A673 (cell line): Measurements from ENCODE around the gene PHIP. TPM values are rescaled to one million over a fixed set of nuclear protein-coding genes. Genes with fewer than 3 reads are reported as not detected.

ENCODE experiments used
- BruUV-seq: library from RNA; stranded (reverse); fragments of 400-500 nt; replicated peaks from 2 replicates; lab custom pipeline; 2021; lab: Mats Ljungman, UMichigan
- CTCF ChIA-PET: fragments of 300-600 bp; sonication (Branson Sonifier 250); formaldehyde crosslinking; loops from one replicate; lab custom pipeline; 2022; ENCODE audit warnings: antibody characterized with exemption; lab: Charles Lee
- POLR2A ChIA-PET: fragments of 300-600 bp; sonication (Branson Sonifier 250); formaldehyde crosslinking; loops from one replicate; lab custom pipeline; 2022; ENCODE audit warnings: antibody characterized with exemption; ENCODE audit not compliant: low non-redundant PET; lab: Charles Lee
- DNase-seq: peaks from one replicate; pipeline ENCODE4 v3.0.0-alpha.2; 2015; ENCODE audit warnings: low spot score
- H3K27ac ChIP-seq: fragments of 200-600 bp; sonication (generic); 2 replicates; pipeline ENCODE4 v1.5.1; 2016; ENCODE audit warnings: mixed run types, low read depth, mild to moderate bottlenecking, mixed read lengths, antibody characterized with exemption, low read length; ENCODE audit not compliant: poor library complexity, severe bottlenecking
- H3K27me3 ChIP-seq: fragments of 200-600 bp; sonication (generic); replicated peaks from 2 replicates; pipeline ENCODE4 v1.6.1; 2017; ENCODE audit warnings: mixed run types, low read depth, mild to moderate bottlenecking, mixed read lengths, antibody characterized with exemption, low read length; ENCODE audit not compliant: insufficient read depth, poor library complexity
- H3K36me3 ChIP-seq: fragments of 200-600 bp; sonication (generic); 2 replicates; pipeline ENCODE4 v1.6.1; 2016; ENCODE audit warnings: mixed run types, mild to moderate bottlenecking, mixed read lengths, antibody characterized with exemption, low read length; ENCODE audit not compliant: insufficient read depth, poor library complexity, severe bottlenecking
- H3K4me1 ChIP-seq: fragments of 200-600 bp; sonication (generic); 2 replicates; pipeline ENCODE4 v1.6.1; 2017; ENCODE audit warnings: mixed run types, mild to moderate bottlenecking, mixed read lengths, antibody characterized with exemption, low read length; ENCODE audit not compliant: insufficient read depth, poor library complexity, severe bottlenecking
- H3K4me3 ChIP-seq: fragments of 200-600 bp; sonication (generic); 2 replicates; pipeline ENCODE4 v1.5.1; 2016; ENCODE audit warnings: low read depth, mixed run types, mild to moderate bottlenecking, mixed read lengths, low read length; ENCODE audit not compliant: poor library complexity, severe bottlenecking
- H3K9me3 ChIP-seq: fragments of 200-600 bp; sonication (generic); 2 replicates; pipeline ENCODE4 v1.6.1; 2016; ENCODE audit warnings: mixed run types, low read depth, mild to moderate bottlenecking, mixed read lengths, antibody characterized with exemption, low read length; ENCODE audit not compliant: poor library complexity, severe bottlenecking
- EZH2 ChIP-seq: fragments of 200-600 bp; sonication (generic); IDR thresholded peaks from 2 replicates; pipeline ENCODE4 v1.6.1; 2017; ENCODE audit warnings: borderline replicate concordance, low read depth, mild to moderate bottlenecking, mixed read lengths, antibody characterized with exemption, low read length; ENCODE audit not compliant: poor library complexity, severe bottlenecking
- intact Hi-C: fragments of 100-400 bp; cut with micrococcal nuclease; formaldehyde crosslinking; loops from one replicate; pipeline ENCODE4 v1.10.0; 2022; ENCODE audit not compliant: unreplicated experiment
- total RNA-seq: library from RNA; stranded (reverse); gene quantifications from 2 replicates; pipeline ENCODE4 v1.2.3, GENCODE V29; 2021
- TF ChIP-seq, protein P1 (sequence below): fragments of 300-800, 200-600 bp; sonication (generic); conservative IDR thresholded peaks from 2 replicates; pipeline ENCODE4 v1.5.1; 2017; ENCODE audit warnings: low read depth, mild to moderate bottlenecking, antibody characterized with exemption, low read length, moderate library complexity, mixed read lengths

The PHIP gene
- total RNA-seq, 1 experiment from 2014 or later, result 42.5 TPM

DNA sequence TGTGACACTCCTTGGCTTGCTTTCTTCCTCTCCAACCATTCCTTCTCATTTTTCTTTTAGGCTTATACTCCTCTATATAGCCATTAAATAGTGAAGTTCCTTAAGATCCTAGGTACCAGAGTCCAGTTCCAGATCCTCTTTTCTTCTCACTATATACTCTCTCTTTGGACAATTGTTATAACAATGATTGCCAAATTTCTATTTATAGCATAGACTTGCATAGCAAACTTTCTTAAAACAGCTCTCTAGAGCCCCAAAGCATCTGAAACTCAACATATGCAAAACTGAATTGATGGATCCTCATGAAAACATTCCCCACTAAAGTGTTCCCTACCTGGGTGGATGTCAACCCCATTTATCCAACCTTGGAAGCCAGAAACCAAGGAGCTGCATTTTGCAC lies 13.4 kb downstream of the PHIP start:
- no peak for DNase-seq
- CTCF ChIA-PET, result no interaction called here
- no peak for TF ChIP-seq EZH2
- TF ChIP-seq, protein P1, sequence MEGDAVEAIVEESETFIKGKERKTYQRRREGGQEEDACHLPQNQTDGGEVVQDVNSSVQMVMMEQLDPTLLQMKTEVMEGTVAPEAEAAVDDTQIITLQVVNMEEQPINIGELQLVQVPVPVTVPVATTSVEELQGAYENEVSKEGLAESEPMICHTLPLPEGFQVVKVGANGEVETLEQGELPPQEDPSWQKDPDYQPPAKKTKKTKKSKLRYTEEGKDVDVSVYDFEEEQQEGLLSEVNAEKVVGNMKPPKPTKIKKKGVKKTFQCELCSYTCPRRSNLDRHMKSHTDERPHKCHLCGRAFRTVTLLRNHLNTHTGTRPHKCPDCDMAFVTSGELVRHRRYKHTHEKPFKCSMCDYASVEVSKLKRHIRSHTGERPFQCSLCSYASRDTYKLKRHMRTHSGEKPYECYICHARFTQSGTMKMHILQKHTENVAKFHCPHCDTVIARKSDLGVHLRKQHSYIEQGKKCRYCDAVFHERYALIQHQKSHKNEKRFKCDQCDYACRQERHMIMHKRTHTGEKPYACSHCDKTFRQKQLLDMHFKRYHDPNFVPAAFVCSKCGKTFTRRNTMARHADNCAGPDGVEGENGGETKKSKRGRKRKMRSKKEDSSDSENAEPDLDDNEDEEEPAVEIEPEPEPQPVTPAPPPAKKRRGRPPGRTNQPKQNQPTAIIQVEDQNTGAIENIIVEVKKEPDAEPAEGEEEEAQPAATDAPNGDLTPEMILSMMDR, result no peak

DNA sequence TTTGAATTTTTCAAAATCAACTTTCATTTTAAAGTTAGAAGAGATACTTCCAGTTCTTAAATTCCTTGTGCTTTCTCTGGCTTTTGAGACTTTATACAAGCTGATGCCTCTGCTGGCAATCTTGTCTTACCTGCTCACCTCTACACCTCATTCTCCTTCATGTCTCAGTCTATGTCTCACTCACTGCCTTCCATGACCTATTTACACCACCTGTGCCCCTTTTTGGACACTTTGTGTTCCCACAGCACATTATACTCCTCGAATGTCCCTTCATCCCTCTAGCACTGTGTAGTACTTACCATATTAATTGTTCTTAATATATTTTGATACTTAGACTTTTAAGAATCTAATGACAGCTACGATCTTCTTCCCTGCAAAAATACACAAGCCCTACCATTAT lies 15.3 kb downstream of the PHIP start:
- Histone ChIP-seq H3K36me3 (peaks cover 31% of the 10 kb centered on the region), H3K9me3 (no peaks in the 10 kb centered on the region), H3K4me3 (no peak overlapping the region), H3K27ac (no peak overlapping the region), H3K27me3 (no peaks in the 10 kb centered on the region), H3K4me1 (no peaks in the 10 kb centered on the region)
- DNase-seq, result no peak
- POLR2A ChIA-PET, result no interaction called here
- no TSS peak for BruUV-seq
- CTCF ChIA-PET, result no interaction called here
- TF ChIP-seq, protein P1, result no peak
- no peak for TF ChIP-seq EZH2
- intact Hi-C loops, result no loop called here

More for the DNA sequence above, 13.4 kb downstream of the PHIP start:
- POLR2A ChIA-PET, result no interaction called here
- intact Hi-C loops, result no loop called here
- Histone ChIP-seq H3K27me3 (no peaks in the 10 kb centered on the region), H3K4me3 (no peak overlapping the region), H3K9me3 (no peaks in the 10 kb centered on the region), H3K4me1 (no peaks in the 10 kb centered on the region), H3K36me3 (peaks cover 13% of the 10 kb centered on the region), H3K27ac (no peak overlapping the region)
- no TSS peak for BruUV-seq

DNA sequence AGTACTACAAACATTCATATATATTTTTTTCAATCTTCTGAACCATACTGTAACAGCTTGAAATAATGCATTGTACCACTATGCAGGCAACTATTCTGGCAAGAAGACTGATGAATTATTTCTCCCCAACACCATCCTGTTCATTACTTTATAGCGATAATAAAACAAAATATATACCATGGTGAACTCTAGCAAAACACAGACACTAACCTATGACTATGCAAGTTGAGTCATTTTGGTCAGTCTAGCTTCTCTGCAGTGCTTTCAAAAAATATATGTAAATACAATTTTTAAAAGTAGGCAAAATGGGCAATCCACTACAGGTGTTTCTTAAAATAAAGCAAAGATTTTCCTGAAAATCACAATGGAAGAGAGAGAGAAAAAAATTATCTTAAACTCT lies 20.3 kb downstream of the PHIP start:
- intact Hi-C loops, result no loop called here
- no TSS peak for BruUV-seq
- no peak for DNase-seq
- ChIA-PET POLR2A (no interaction called here), CTCF (no interaction called here)
- no peaks in the 10 kb centered on the region for H3K4me1 ChIP-seq
- peaks cover 5% of the 10 kb centered on the region for H3K9me3 ChIP-seq
- no peak overlapping the region for H3K27ac ChIP-seq
- no peaks in the 10 kb centered on the region for H3K27me3 ChIP-seq
- peaks cover 74% of the 10 kb centered on the region for H3K36me3 ChIP-seq
- TF ChIP-seq, protein P1, result no peak
- TF ChIP-seq EZH2, result no peak
- H3K4me3 ChIP-seq, result no peak overlapping the region
